ENCODE measurements around the gene ACER1.
"Not testable (repeated sequence)": the region's sequence is repeated elsewhere in the genome, so short reads cannot be mapped to it uniquely, and the experiment has no call there.

Gene ACER1

GRCh38 chr19:6334490-6335285, 1.3 kb upstream of the ACER1 start:
- Mint-ChIP-seq H3K27ac (no peak overlapping the region), H3K9me3 (no peaks in the 10 kb centered on the region), H3K27me3 (no peaks in the 10 kb centered on the region), H3K4me3 (no peak overlapping the region), H3K4me1 (no peaks in the 10 kb centered on the region)
- DNase-seq (no peak), ATAC-seq (no peak)

- ATAC-seq (no peak), DNase-seq (no peak)
- Mint-ChIP-seq H3K4me3 (no peak overlapping the region), H3K27me3 (no peaks in the 10 kb centered on the region), H3K9me3 (peaks cover 0 to 7% of the 10 kb centered on the region in 2 donors), H3K4me1 (no peaks in the 10 kb centered on the region), H3K27ac (no peak overlapping the region)
Observed at GRCh38 chr19:6326815-6327214, 6.6 kb downstream of the ACER1 start.

- H3K4me1 Mint-ChIP-seq, result no peaks in the 10 kb centered on the region
- no peaks in the 10 kb centered on the region for H3K27me3 Mint-ChIP-seq
- DNase-seq (no peak), ATAC-seq (no peak)
- H3K27ac Mint-ChIP-seq, result no peak overlapping the region
- no peak overlapping the region for H3K4me3 Mint-ChIP-seq
- H3K9me3 Mint-ChIP-seq, result peaks cover 0 to 7% of the 10 kb centered on the region in 2 donors
Observed at GRCh38 chr19:6325614-6326013, 7.8 kb downstream of the ACER1 start.

- no peaks in the 10 kb centered on the region for H3K4me1 Mint-ChIP-seq
- peaks cover 0 to 7% of the 10 kb centered on the region in 2 donors for H3K9me3 Mint-ChIP-seq
- ATAC-seq, result no peak
- no peak for DNase-seq
- H3K27ac Mint-ChIP-seq, result peak overlapping the region in 1 of 2 donors; percentile 65
- H3K4me3 Mint-ChIP-seq, result no peak overlapping the region
- H3K27me3 Mint-ChIP-seq, result no peaks in the 10 kb centered on the region
Observed at GRCh38 chr19:6324757-6325156, 8.7 kb downstream of the ACER1 start.

DNA sequence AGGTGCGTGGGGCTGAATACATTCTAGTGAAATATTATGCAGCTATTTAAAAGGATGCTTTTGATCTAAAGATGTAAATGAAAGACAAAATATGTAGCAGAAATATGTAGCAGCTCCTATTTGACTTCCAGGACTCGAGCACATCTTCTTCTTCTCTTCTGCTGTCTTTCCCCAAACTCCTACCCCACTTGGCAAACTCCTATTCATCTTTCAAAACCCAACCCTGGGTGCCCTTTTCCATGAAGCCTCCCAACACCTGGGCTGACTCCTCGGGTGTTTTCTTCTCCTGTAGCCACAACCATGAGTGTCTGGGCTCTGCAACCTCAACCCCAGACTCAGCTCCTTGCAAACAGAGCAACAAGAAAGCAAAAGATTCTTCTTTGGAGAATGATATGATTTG, 11.1 kb downstream of the ACER1 start:
- Mint-ChIP-seq H3K27ac (no peak overlapping the region), H3K4me3 (no peak overlapping the region), H3K27me3 (no peaks in the 10 kb centered on the region), H3K9me3 (peaks cover 0 to 7% of the 10 kb centered on the region in 2 donors), H3K4me1 (no peaks in the 10 kb centered on the region)
- no peak for DNase-seq
- no peak for ATAC-seq

DNA sequence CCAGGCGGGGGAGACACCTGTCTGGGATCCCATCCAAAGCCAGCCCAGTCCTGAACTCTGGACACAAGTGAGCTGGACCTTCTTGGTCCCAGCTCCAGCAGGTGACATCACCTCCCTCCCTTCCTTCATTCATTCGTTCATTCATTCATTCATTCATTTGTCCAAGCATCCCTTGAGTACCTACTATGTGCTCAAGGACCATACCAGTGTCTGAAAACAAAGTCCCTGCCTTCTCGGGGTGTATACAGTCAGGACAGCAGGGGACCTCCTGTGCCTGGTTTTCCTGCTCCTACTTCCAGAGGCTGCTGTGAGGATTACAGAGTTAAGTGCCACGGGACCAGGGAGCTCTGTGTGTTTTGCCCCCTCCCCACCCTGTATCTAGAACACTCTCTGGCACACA, 14.0 kb downstream of the ACER1 start:
- peaks cover 0 to 7% of the 10 kb centered on the region in 2 donors for H3K9me3 Mint-ChIP-seq
- no peaks in the 10 kb centered on the region for H3K4me1 Mint-ChIP-seq
- DNase-seq (no peak), ATAC-seq (no peak)
- no peak overlapping the region for H3K4me3 Mint-ChIP-seq
- H3K27me3 Mint-ChIP-seq, result no peaks in the 10 kb centered on the region
- H3K27ac Mint-ChIP-seq, result no peak overlapping the region

GRCh38 chr19:6318772-6319171, 14.6 kb downstream of the ACER1 start:
- Mint-ChIP-seq H3K4me3 (no peak overlapping the region), H3K4me1 (no peaks in the 10 kb centered on the region), H3K27ac (no peak overlapping the region), H3K27me3 (no peaks in the 10 kb centered on the region), H3K9me3 (peaks cover 0 to 7% of the 10 kb centered on the region in 2 donors)
- ATAC-seq, result no peak
- DNase-seq, result no peak

GRCh38 chr19:6315646-6316045, 17.8 kb downstream of the ACER1 start:
- not testable (repeated sequence) for H3K27me3 Mint-ChIP-seq, ATAC-seq, H3K9me3 Mint-ChIP-seq, DNase-seq, H3K27ac Mint-ChIP-seq, H3K4me3 Mint-ChIP-seq, H3K4me1 Mint-ChIP-seq

GRCh38 chr19:6313398-6313969, 19.9 kb downstream of the ACER1 start:
- H3K27me3 Mint-ChIP-seq, result no peaks in the 10 kb centered on the region
- H3K4me1 Mint-ChIP-seq, result no peaks in the 10 kb centered on the region
- ATAC-seq, result no peak
- H3K27ac Mint-ChIP-seq, result no peak overlapping the region
- H3K9me3 Mint-ChIP-seq, result no peaks in the 10 kb centered on the region
- no peak overlapping the region for H3K4me3 Mint-ChIP-seq
- DNase-seq, result no peak

- no peak overlapping the region for H3K4me3 Mint-ChIP-seq
- ATAC-seq (no peak), DNase-seq (no peak)
- no peaks in the 10 kb centered on the region for H3K9me3 Mint-ChIP-seq
- no peaks in the 10 kb centered on the region for H3K27me3 Mint-ChIP-seq
- no peak overlapping the region for H3K27ac Mint-ChIP-seq
- H3K4me1 Mint-ChIP-seq, result no peaks in the 10 kb centered on the region
Observed at GRCh38 chr19:6312018-6312417, 21.4 kb downstream of the ACER1 start.

DNA sequence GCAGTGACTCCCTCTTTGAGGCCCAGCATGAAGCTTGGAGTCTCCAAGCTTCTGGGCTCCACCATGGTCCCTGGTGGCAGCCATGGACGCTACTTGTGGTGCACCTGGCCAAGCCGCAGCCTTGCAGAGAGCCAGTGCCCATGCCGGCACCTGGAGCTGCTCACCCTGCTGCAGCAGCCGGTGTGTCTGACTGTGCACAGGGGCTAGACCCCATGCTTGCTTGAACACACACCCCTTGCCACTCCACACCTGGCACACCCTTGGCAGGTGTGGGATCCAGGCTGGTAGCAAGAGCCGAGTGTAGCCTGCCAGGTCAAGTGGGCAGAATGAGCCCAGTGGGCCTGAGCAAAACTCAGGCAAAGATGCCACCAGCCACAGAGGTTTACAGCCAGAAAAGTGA, 35.0 kb downstream of the ACER1 start:
- DNase-seq (no peak), ATAC-seq (no peak)
- H3K4me3 Mint-ChIP-seq, result no peak overlapping the region
- no peaks in the 10 kb centered on the region for H3K4me1 Mint-ChIP-seq
- no peak overlapping the region for H3K27ac Mint-ChIP-seq
- H3K27me3 Mint-ChIP-seq, result no peaks in the 10 kb centered on the region
- peaks cover 9 to 12% of the 10 kb centered on the region in 2 donors for H3K9me3 Mint-ChIP-seq

GRCh38 chr19:6297202-6297601, 36.2 kb downstream of the ACER1 start:
- H3K27ac Mint-ChIP-seq, result no peak overlapping the region
- H3K27me3 Mint-ChIP-seq, result no peaks in the 10 kb centered on the region
- DNase-seq (no peak), ATAC-seq (no peak)
- no peaks in the 10 kb centered on the region for H3K4me1 Mint-ChIP-seq
- no peak overlapping the region for H3K4me3 Mint-ChIP-seq
- H3K9me3 Mint-ChIP-seq, result peaks cover 9 to 12% of the 10 kb centered on the region in 2 donors

- H3K9me3 Mint-ChIP-seq, result peaks cover 39 to 58% of the 10 kb centered on the region in 2 donors
- ATAC-seq, result no peak
Observed at GRCh38 chr19:6292006-6292405, 41.4 kb downstream of the ACER1 start.

GRCh38 chr19:6288737-6289136, 44.7 kb downstream of the ACER1 start:
- H3K27ac Mint-ChIP-seq, result no peak overlapping the region
- DNase-seq (no peak), ATAC-seq (no peak)
- H3K4me3 Mint-ChIP-seq, result no peak overlapping the region
- H3K4me1 Mint-ChIP-seq, result no peaks in the 10 kb centered on the region
- H3K27me3 Mint-ChIP-seq, result no peaks in the 10 kb centered on the region
- H3K9me3 Mint-ChIP-seq, result peaks cover 28 to 60% of the 10 kb centered on the region in 2 donors

More at GRCh38 chr19:6292006-6292405, 41.4 kb downstream of the ACER1 start:
- H3K27ac Mint-ChIP-seq, result no peak overlapping the region
- no peaks in the 10 kb centered on the region for H3K4me1 Mint-ChIP-seq
- no peaks in the 10 kb centered on the region for H3K27me3 Mint-ChIP-seq
- no peak for DNase-seq
- no peak overlapping the region for H3K4me3 Mint-ChIP-seq

DNA sequence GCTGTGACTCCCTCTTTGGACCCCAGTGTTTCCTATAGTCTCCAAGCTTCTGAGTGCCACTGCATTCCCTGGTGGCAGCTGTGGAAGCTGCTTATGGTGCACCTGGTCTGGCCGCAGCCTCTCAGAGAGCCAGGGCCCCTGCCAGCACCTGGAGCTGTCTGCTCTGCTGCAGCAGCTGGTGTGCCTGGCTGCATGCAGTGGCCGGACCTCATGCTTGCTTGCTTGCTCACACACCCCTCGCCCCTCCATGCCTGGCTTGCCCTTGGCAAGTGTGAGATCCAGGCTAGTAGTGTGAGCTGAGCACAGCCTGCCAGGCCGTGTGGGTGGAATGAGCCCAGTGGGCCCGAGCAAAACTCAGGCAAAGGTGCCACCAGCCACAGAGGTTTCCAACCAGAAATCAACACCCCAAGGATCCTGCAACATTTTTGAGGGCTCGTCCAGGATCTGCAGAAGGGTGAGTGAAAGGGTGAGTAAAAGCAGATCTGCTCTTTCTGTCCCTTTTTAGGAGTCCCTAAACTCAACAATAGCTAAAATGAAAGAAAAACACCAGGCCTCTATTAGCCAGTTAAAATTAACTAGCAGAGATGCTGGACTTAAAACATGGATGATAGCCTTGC, 46.0 kb downstream of the ACER1 start:
- Mint-ChIP-seq H3K9me3 (peaks cover 28 to 59% of the 10 kb centered on the region in 2 donors), H3K4me1 (no peaks in the 10 kb centered on the region), H3K4me3 (no peak overlapping the region), H3K27me3 (no peaks in the 10 kb centered on the region), H3K27ac (no peak overlapping the region)
- ATAC-seq (no peak), DNase-seq (no peak)

DNA sequence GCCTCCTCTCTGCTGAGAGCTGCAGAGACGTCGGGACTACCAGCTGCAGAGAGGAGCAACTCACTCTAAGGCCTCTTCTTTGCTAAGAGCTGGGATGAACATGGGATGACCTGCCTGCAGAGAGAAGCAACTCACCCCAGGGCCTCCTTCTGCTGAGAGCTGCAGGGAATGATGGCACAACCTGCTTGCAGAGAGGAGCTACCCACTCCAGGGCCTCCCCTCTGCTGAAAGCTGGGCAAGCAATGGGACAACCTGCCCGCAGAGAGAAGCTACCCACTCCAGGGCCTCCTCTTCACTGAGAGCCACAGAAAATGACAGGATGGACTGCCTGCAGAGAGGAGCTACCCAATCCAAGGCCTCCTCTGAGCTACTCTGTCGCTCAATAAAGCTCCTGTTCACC, 46.7 kb downstream of the ACER1 start:
- ATAC-seq (no peak), DNase-seq (no peak)

More for the DNA sequence above, 46.7 kb downstream of the ACER1 start:
- H3K9me3 Mint-ChIP-seq, result peaks cover 23 to 54% of the 10 kb centered on the region in 2 donors
- no peaks in the 10 kb centered on the region for H3K4me1 Mint-ChIP-seq
- H3K27me3 Mint-ChIP-seq, result no peaks in the 10 kb centered on the region
- H3K27ac Mint-ChIP-seq, result no peak overlapping the region
- H3K4me3 Mint-ChIP-seq, result no peak overlapping the region

Measured in stimulated activated naive CD8-positive, alpha-beta T cell treated with anti-CD3 and anti-CD28 coated beads, Interleukin-15, amount 100 ng/mL, for 72 hours (primary cell).